Liver (tissue), 3 donors: ENCODE results near the gene IL37.

Experiments used
- CTCF ChIP-seq: fragments of 150-350 bp; IDR thresholded peaks from 2 replicates; pipeline ENCODE4 v1.5.1; 2017; ENCODE audit warnings: improper control_type of control experiment, low read depth, low read length; ENCODE audit not compliant: missing input control
- RAD21 ChIP-seq, 2 donors: IDR thresholded peaks; 2 replicates each; pipeline ENCODE4 v1.6.1; 2016; ENCODE audit warnings: antibody characterized with exemption in 2 of 2, mild to moderate bottlenecking in 2 of 2
- TF ChIP-seq, protein P1 (sequence below): IDR thresholded peaks from 2 replicates; pipeline ENCODE4 v1.6.1; 2016; ENCODE audit warnings: antibody characterized with exemption
- donor health status: healthy.
- donor health status: healthy.

DNA sequence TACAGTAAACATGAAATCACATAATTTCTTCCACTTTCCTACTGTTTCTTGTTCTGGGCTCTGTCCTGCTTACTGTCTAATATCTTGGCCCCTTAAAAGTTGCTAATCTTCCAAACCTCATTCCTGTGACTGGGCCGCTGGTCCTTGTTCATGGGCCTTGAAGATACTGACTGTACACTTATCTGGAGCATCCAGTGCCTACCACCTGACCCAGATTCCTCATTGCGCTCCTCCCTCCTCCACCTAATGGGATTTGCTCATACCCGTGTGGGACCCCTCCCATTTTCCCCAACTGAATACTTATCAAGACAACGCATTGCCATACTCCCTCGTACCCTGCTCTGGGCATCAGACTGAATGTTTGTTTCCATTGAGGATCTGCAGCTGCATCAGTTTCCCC, 6.1 kb upstream of the IL37 start:
- TF ChIP-seq, protein P1, sequence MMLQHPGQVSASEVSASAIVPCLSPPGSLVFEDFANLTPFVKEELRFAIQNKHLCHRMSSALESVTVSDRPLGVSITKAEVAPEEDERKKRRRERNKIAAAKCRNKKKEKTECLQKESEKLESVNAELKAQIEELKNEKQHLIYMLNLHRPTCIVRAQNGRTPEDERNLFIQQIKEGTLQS, result no peak
- no peak for TF ChIP-seq CTCF
- no peak for TF ChIP-seq RAD21 (IDR thresholded peaks at IDR 0.05)
